IPS DF 6.9 (cell line): ENCODE data around the gene CD163L1.

Source experiments
- DNase-seq: peaks from one replicate; pipeline ENCODE4 v3.0.0-alpha.2; 2013; ENCODE audit warnings: low read depth, low spot score
- H3K27ac ChIP-seq: one replicate; pipeline ENCODE4 v1.5.1; 2013; ENCODE audit warnings: low read length, control low read depth
- H3K27me3 ChIP-seq: 2 replicates; pipeline ENCODE4 v1.6.1; 2013; ENCODE audit warnings: mild to moderate bottlenecking, low read length; ENCODE audit not compliant: control insufficient read depth, insufficient read depth
- H3K36me3 ChIP-seq: 2 replicates; pipeline ENCODE4 v1.6.1; 2013; ENCODE audit warnings: low read length; ENCODE audit not compliant: control insufficient read depth, insufficient read depth
- H3K4me1 ChIP-seq: 2 replicates; pipeline ENCODE4 v1.6.1; 2013; ENCODE audit warnings: low read length; ENCODE audit not compliant: control insufficient read depth, insufficient read depth
- H3K4me3 ChIP-seq: 2 replicates; pipeline ENCODE4 v1.5.1; 2013; ENCODE audit warnings: mild to moderate bottlenecking, low read length
- H3K9me3 ChIP-seq: 2 replicates; pipeline ENCODE4 v1.6.1; 2013; ENCODE audit warnings: low read length, inconsistent platforms; ENCODE audit not compliant: control insufficient read depth, insufficient read depth
- WGBS: extraction: QIAGEN DNeasy Blood & Tissue Kit; methylation state at CpG from one replicate; pipeline ENCODE4 v1.1.7; 2013; ENCODE audit warnings: mixed read lengths, missing lambda C conversion rate; ENCODE audit not compliant: insufficient read length, insufficient coverage; 5-methylcytosine and 5-hydroxymethylcytosine counted together

CD163L1 gene

DNA sequence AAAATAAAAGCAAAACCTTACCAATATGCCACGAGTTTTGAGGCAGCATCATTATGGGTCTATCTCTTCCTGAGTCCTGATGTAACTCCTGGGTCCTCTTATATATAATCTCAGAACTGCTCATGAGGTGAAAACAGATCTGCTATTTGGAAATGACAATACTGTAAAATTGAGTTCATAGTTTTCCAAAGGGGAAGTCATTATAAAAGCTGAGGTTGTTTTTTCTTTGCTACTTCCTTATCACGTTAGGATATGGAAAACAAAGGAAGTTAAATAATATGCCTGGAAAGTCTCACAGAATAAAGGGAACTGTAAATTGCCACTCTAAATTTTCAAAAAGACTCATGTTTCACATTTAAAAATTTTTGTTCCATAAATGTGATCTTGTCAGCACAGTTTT is at the start of gene CD163L1:
Gene CD163L1, minus strand, starts transcription at position 78 of the 400 bp plus-strand sequence. Its CDS starts 26 bp downstream, at position 52.
- no peak for DNase-seq
- no peaks in the 10 kb centered on the region for H3K36me3 ChIP-seq
- no peaks in the 10 kb centered on the region; the same call in 1 of the 2 replicates for H3K4me1 ChIP-seq
- H3K27ac ChIP-seq = no peak within 1 kb of the TSS
- H3K27me3 ChIP-seq = no peaks in the 10 kb centered on the region
- H3K4me3 ChIP-seq = no peak within 1 kb of the TSS
- no CpG with 5 or more reads among the region's 2 CpGs for WGBS
- H3K9me3 ChIP-seq = no peaks in the 10 kb centered on the region

DNA sequence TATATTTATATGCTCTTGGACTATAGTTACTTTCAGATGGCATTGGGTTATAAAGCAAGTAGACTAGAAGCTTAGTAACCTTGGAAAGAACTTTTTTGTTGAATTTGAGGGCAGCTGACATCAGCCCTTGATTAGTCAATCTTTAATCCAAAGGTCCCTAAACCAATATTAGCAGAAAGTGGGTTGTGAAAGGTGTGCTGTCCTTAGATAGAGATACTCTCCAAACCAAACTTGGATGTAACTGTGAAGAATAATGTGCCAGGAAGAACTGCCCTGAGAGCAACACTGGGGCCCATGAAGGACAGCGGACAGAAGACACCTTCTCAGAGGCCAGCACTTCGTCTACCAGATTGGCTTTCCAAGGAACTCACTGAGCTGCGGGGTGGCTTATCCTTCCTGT is 49.1 kb upstream of the CD163L1 start:
- no peak for DNase-seq
- no peaks in the 10 kb centered on the region for H3K36me3 ChIP-seq
- H3K4me1 ChIP-seq = peaks cover 1% of the 10 kb centered on the region; the same call in 1 of the 2 replicates
- H3K9me3 ChIP-seq = no peaks in the 10 kb centered on the region
- WGBS = no CpG with 5 or more reads among the region's 3 CpGs
- no peaks in the 10 kb centered on the region for H3K27me3 ChIP-seq
- no peak overlapping the region for H3K4me3 ChIP-seq
- no peak overlapping the region for H3K27ac ChIP-seq

DNA sequence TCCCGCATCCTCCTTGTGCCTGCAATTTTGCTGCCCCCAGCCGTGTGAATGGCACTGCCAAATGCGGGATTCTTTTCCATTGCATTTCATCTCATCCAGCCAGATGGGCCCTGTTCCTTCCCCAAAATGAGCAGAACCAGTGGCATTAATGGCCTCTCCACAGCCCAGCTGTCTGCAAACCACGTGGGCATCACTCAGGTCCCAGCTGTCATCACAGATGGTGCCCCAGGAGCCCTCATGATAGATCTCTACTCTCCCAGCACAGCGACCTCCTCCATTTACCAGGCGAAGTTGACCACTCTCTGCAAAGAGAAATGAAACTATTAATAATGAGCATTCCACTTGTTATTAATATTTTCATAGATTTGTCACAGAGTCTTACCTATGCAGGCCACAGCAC is 42.6 kb upstream of the CD163L1 start:
- H3K27ac ChIP-seq = no peak overlapping the region
- H3K4me3 ChIP-seq = no peak overlapping the region
- H3K9me3 ChIP-seq = no peaks in the 10 kb centered on the region
- no peaks in the 10 kb centered on the region for H3K27me3 ChIP-seq
- H3K4me1 ChIP-seq = no peaks in the 10 kb centered on the region
- WGBS = no CpG with 5 or more reads among the region's 6 CpGs
- no peak for DNase-seq
- H3K36me3 ChIP-seq = no peaks in the 10 kb centered on the region

DNA sequence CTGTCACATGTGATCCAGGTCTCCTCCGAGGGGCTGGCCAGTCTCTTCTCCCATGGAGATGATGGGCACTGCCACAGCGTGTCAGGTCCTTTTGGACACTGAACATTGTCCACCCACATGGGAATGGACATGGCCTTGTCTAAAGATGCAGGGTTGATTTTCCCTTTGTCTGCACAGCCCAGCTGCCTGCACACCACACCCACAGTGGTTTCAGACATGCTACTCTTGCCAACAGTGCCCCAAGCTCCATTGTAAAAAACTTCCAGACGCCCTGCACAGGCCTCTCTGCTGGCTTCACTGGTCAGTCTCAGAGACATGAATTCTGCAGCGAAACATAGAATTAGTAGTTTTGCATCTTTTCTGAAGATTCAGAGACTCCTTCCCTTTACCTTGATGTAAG is 41.1 kb upstream of the CD163L1 start:
- no peaks in the 10 kb centered on the region for H3K4me1 ChIP-seq

DNA sequence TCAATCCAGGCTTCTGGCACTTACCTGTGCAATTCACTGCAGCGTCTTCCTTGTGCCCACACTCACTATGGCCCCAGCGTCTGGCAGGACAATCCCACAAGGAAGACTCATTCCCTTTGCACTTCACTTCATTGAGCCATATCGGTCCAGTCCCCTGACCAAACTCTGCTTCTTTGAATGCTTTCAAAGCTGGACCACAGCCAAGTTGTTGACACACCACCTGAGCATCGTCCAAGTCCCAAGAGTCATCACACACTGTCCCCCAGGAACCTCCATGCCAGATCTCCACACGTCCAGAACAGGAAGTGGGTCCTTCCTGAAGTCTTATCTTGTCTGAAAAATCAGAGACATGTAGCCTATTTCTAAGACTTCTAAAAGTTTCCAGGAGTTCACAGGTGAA is 39.4 kb upstream of the CD163L1 start:
- no peaks in the 10 kb centered on the region for H3K9me3 ChIP-seq
- H3K4me1 ChIP-seq = no peaks in the 10 kb centered on the region
- no peaks in the 10 kb centered on the region for H3K36me3 ChIP-seq
- H3K4me3 ChIP-seq = no peak overlapping the region
- DNase-seq = no peak
- no CpG with 5 or more reads among the region's 5 CpGs for WGBS
- H3K27ac ChIP-seq = no peak overlapping the region
- H3K27me3 ChIP-seq = no peaks in the 10 kb centered on the region

More for the DNA sequence above, 41.1 kb upstream of the CD163L1 start:
- no peaks in the 10 kb centered on the region for H3K9me3 ChIP-seq
- no peak for DNase-seq
- no CpG with 5 or more reads among the region's 4 CpGs for WGBS
- no peak overlapping the region for H3K4me3 ChIP-seq
- H3K27me3 ChIP-seq = no peaks in the 10 kb centered on the region
- H3K27ac ChIP-seq = no peak overlapping the region
- H3K36me3 ChIP-seq = no peaks in the 10 kb centered on the region

DNA sequence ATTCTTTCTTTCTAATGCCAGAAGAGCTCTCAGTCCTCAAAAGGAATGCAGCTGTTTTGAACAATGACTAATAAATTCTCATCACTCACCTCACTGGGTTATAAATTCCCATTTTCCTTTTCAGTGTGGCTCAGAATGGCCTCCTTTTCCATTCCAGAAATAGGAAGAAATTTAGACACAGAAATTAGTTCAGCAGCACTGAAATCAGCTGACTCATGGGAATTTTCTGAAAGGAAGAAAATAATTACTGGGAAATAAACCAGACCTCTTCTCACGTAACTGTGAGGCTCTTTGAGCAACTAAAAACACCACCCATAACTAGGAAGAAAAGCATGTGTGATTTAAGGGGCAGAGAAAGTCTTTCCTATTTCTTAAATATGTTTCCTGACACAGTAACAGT is 35.8 kb upstream of the CD163L1 start:
- WGBS = no CpG with 5 or more reads among the region's 1 CpG
- no peak overlapping the region for H3K27ac ChIP-seq

DNA sequence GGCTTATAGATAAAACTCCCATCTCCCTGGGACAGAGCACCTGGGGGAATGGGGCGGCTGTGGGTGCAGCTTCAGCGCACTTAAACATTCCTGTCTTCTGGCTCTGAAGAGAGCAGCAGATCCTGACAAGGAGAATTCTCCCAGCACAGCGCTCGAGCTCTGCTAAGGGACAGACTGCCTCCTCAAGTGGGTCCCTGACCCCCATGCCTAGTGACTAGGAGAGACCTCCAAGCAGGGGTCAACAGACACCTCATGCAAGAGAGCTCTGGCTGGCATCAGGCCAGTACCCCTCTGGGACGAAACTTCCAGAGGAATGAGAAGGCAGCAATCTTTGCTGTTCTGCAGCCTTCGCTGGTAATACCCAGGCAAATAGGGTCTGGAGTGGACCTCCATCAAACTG is 28.1 kb upstream of the CD163L1 start:
- H3K4me3 ChIP-seq = no peak overlapping the region
- no CpG with 5 or more reads among the region's 6 CpGs for WGBS
- H3K36me3 ChIP-seq = no peaks in the 10 kb centered on the region
- no peaks in the 10 kb centered on the region for H3K27me3 ChIP-seq
- no peak overlapping the region for H3K27ac ChIP-seq
- no peaks in the 10 kb centered on the region for H3K9me3 ChIP-seq
- no peaks in the 10 kb centered on the region for H3K4me1 ChIP-seq
- DNase-seq = no peak

More for the DNA sequence above, 35.8 kb upstream of the CD163L1 start:
- no peaks in the 10 kb centered on the region for H3K27me3 ChIP-seq
- no peaks in the 10 kb centered on the region for H3K36me3 ChIP-seq
- H3K4me3 ChIP-seq = no peak overlapping the region
- no peaks in the 10 kb centered on the region for H3K9me3 ChIP-seq
- DNase-seq = no peak
- H3K4me1 ChIP-seq = no peaks in the 10 kb centered on the region

DNA sequence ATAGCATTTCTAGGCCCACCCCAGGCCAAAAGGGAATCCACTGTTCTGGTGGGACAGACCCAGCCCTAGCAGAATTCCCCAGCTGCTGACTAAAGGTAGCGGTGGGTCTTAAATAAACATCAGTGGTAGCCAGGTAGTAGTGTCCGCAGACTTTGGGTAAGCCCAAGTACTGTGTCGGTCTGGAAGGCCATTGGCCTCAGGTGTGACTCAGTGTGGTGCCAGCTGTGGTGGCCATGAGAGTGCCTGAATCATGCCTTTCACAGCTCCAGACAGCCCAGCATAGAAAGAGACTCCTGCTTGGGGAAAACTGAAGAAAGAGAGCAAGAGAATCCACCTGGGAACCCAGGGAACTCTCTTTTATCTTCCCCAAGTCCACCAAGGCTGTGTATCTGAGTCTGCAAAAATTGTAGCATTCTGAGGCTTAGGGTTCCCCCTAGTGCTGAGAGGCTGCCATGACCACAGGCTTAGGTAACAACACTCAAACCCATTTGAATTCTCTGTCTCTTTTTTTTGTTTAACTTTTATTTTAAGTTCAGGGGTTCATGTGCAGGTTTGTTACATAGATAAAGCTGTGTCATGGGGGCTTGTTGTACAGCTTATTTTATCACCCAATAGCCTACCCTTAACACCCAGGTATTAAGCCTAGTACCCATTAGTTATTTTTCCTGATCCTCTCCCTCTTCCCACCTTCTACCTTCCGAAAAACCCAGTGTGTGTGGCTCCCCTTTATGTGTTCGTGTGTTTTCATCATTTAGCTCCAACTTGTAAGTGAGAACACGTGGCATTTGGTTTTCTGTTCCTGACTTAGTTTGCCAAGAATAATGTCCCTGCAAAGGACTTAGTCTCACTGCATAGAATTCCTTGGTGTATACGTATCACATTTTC is 16.7 kb upstream of the CD163L1 start:
- Histone ChIP-seq H3K27me3 (no peaks in the 10 kb centered on the region), H3K4me3 (no peak overlapping the region), H3K27ac (no peak overlapping the region), H3K4me1 (no peaks in the 10 kb centered on the region), H3K36me3 (no peaks in the 10 kb centered on the region), H3K9me3 (no peaks in the 10 kb centered on the region)
- DNase-seq = peak; percentile 43
- WGBS = no CpG with 5 or more reads among the region's 7 CpGs

DNA sequence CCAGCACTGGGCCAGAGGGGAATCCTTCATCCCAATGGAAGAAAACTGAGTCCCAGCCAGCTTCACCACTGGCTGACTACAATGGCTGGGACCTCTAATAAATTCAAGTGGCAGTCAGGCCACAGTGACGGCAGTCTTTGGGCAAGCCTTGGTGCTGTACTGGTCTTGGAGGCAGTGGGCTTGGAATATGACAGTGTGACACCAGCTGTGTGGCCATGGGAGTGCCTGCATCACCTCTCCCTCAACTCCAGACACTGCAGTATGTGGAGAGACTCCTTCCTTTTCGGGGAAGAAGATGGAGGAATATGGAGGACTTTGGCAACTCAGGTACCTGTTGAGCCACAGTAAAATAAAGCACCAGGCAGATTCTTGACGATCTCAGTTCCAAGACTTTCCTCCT is 16.0 kb upstream of the CD163L1 start:
- H3K36me3 ChIP-seq = no peaks in the 10 kb centered on the region
- no peaks in the 10 kb centered on the region for H3K9me3 ChIP-seq
- no peaks in the 10 kb centered on the region for H3K4me1 ChIP-seq
- WGBS = no CpG with 5 or more reads among the region's 3 CpGs
- DNase-seq = no peak
- no peaks in the 10 kb centered on the region for H3K27me3 ChIP-seq
- H3K4me3 ChIP-seq = no peak overlapping the region
- H3K27ac ChIP-seq = no peak overlapping the region

DNA sequence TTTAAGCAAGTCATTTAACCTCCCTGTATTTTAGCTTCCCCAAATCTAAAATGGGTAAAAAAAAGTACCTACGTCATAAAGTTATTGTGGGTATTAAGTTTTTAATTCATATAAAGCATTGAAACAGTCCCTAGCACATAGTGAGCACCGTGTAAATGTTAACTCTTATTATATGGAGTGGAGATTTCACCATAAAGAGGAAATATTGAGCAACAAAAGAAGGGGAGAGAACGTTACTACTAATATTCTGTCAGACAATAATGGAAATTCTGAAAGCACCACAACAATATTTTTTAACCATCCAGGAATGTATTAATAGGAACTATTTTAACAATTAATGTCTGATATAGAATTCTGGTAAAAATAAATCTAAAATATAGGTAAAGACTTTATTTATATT is 7.8 kb upstream of the CD163L1 start:
- DNase-seq = no peak
- no peaks in the 10 kb centered on the region for H3K36me3 ChIP-seq
- no peaks in the 10 kb centered on the region for H3K27me3 ChIP-seq
- no peak overlapping the region for H3K4me3 ChIP-seq
- H3K27ac ChIP-seq = no peak overlapping the region
- no peaks in the 10 kb centered on the region; the same call in 1 of the 2 replicates for H3K4me1 ChIP-seq
- no CpG with 5 or more reads among the region's 3 CpGs for WGBS
- no peaks in the 10 kb centered on the region for H3K9me3 ChIP-seq

DNA sequence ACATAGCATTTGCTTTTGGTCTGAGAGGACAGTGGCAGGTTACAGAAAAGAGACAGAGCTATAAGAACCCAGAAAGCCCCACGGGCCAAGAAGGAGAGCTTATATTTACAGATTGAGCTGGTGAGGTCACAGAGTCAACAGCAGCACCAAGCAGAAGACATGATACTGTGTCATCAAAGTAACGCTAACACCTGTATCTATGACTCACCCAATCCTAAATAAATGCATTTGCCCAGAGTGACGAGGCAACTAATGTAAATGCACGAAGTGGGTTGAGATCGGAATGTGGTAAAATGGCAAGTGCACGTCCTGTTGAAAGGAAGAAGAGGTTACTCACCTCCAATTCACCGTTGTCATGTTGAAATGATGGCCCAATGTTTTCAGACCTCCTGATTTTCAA is 6.7 kb upstream of the CD163L1 start:
- no CpG with 5 or more reads among the region's 7 CpGs for WGBS
- no peaks in the 10 kb centered on the region for H3K27me3 ChIP-seq
- H3K9me3 ChIP-seq = no peaks in the 10 kb centered on the region
- no peaks in the 10 kb centered on the region; the same call in 1 of the 2 replicates for H3K4me1 ChIP-seq
- no peak for DNase-seq
- no peaks in the 10 kb centered on the region for H3K36me3 ChIP-seq
- H3K27ac ChIP-seq = no peak overlapping the region
- H3K4me3 ChIP-seq = no peak overlapping the region
